ENCODE results near the gene ANKS1A. TPM values are rescaled to one million over a fixed set of nuclear protein-coding genes. Genes with fewer than 3 reads are reported as not detected.
A peak's percentile ranks its signal among the peaks of the same experiment; 100 is the strongest.

The ANKS1A gene
- polyA plus RNA-seq, 3 donors = 1.7 to 8.0 (median 3.1) TPM

- H3K27me3 Mint-ChIP-seq (ENCODE audit: low read depth in 3 of 3) = peaks cover 0 to under 1% (median 0%) of the 10 kb centered on the region in 3 donors
- Histone ChIP-seq H3K27ac (ENCODE audit: low read depth in 1 of 2, low read length in 2 of 2) (no peak overlapping the region), H3K4me2 (replicated peaks; ENCODE audit: extremely low read depth, low read length, poor library complexity, severe bottlenecking) (no peak overlapping the region), H3K36me3 (replicated peaks in 1 of 2; ENCODE audit: control insufficient read depth in 1 of 2, insufficient read depth in 2 of 2, low read length in 2 of 2) (peaks cover 42 to 82% of the 10 kb centered on the region in 2 donors), H3K9me3 (replicated peaks in 1 of 2; ENCODE audit: control insufficient read depth in 1 of 2, insufficient read depth in 1 of 2, low read length in 2 of 2) (no peaks in the 10 kb centered on the region), H3K79me2 (ENCODE audit: insufficient read depth, low read length) (no peaks in the 10 kb centered on the region), H3K4me3 (replicated peaks in 1 of 3; ENCODE audit: low read depth in 2 of 3, low read length in 3 of 3) (no peak overlapping the region), H3K4me1 (ENCODE audit: control insufficient read depth in 1 of 2, insufficient read depth in 2 of 2, low read length in 2 of 2) (no peaks in the 10 kb centered on the region), H3K27me3 (ENCODE audit: control insufficient read depth in 2 of 2, insufficient read depth in 2 of 2, low read length in 2 of 2) (no peaks in the 10 kb centered on the region), H2AFZ (ENCODE audit: insufficient read depth, low read depth, low read length, poor library complexity, severe bottlenecking) (no peak overlapping the region), H3K9ac (ENCODE audit: insufficient read depth, low read length, poor library complexity, severe bottlenecking) (no peak overlapping the region), H4K20me1 (ENCODE audit: insufficient read depth, low read length) (no peaks in the 10 kb centered on the region)
- intact Hi-C loops (cut with micrococcal nuclease) = no loop called here
- H3K4me1 Mint-ChIP-seq = no peaks in the 10 kb centered on the region
- 88% methylated on average over 4 of the region's 4 CpGs for WGBS (ENCODE audit: insufficient coverage)
- H3K27ac Mint-ChIP-seq = peak overlapping the region in 2 of 7 donors; percentile 4 to 55
- H3K4me3 Mint-ChIP-seq = no peak overlapping the region
- peaks cover 57 to 66% of the 10 kb centered on the region in 2 donors for H3K36me3 Mint-ChIP-seq
- no peaks in the 10 kb centered on the region for H3K9me3 Mint-ChIP-seq
- DNase-seq = no peak
- TF ChIP-seq CTCF (IDR thresholded peaks at IDR 0.05) = no peak
Observed at GRCh38 chr6:34864007-34864406, 25.0 kb upstream of the ANKS1A start.

DNA sequence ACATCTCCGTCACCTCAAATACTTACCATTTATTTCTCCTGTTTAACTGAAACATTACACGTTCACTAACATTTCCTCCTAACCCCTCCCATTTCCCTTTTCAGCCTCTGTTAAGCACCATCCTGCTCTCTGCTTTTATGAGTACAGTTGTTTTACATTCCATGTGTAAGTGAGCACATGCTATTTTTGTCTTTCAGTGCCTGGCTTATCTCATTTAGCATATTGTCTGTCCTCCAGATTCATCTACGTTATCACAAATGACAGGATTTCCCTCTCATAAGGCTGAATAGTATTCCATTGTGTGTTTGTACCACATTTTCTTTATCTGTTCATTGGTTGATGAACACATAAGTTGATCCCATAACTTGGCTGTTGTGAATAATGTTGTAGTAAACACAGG, 23.9 kb upstream of the ANKS1A start:
- no peak overlapping the region for H2AFZ ChIP-seq (ENCODE audit: insufficient read depth, low read depth, low read length, poor library complexity, severe bottlenecking)
- intact Hi-C loops (cut with micrococcal nuclease) = no loop called here
- H3K27ac ChIP-seq (ENCODE audit: low read depth in 1 of 2, low read length in 2 of 2) = no peak overlapping the region
- no peaks in the 10 kb centered on the region for H3K27me3 ChIP-seq (ENCODE audit: control insufficient read depth in 2 of 2, insufficient read depth in 2 of 2, low read length in 2 of 2)
- no peaks in the 10 kb centered on the region for H3K4me1 ChIP-seq (ENCODE audit: control insufficient read depth in 1 of 2, insufficient read depth in 2 of 2, low read length in 2 of 2)
- DNase-seq = no peak
- H3K9me3 ChIP-seq (replicated peaks in 1 of 2; ENCODE audit: control insufficient read depth in 1 of 2, insufficient read depth in 1 of 2, low read length in 2 of 2) = no peaks in the 10 kb centered on the region
- no peaks in the 10 kb centered on the region for H3K4me1 Mint-ChIP-seq
- H3K4me3 ChIP-seq (replicated peaks in 1 of 3; ENCODE audit: low read depth in 2 of 3, low read length in 3 of 3) = no peak overlapping the region
- H3K79me2 ChIP-seq (ENCODE audit: insufficient read depth, low read length) = no peaks in the 10 kb centered on the region
- no peak overlapping the region for H3K4me2 ChIP-seq (replicated peaks; ENCODE audit: extremely low read depth, low read length, poor library complexity, severe bottlenecking)
- H3K9me3 Mint-ChIP-seq = no peaks in the 10 kb centered on the region
- H3K36me3 ChIP-seq (replicated peaks in 1 of 2; ENCODE audit: control insufficient read depth in 1 of 2, insufficient read depth in 2 of 2, low read length in 2 of 2) = peaks cover 38 to 82% of the 10 kb centered on the region in 2 donors
- no peak overlapping the region for H3K4me3 Mint-ChIP-seq
- peak overlapping the region in 1 of 7 donors; percentile 30 for H3K27ac Mint-ChIP-seq
- 80% methylated on average over 1 of the region's 3 CpGs for WGBS (ENCODE audit: insufficient coverage)
- H3K27me3 Mint-ChIP-seq (ENCODE audit: low read depth in 3 of 3) = peaks cover 0 to 1% (median 0%) of the 10 kb centered on the region in 3 donors
- no peak for TF ChIP-seq CTCF (IDR thresholded peaks at IDR 0.05)
- H3K36me3 Mint-ChIP-seq = peaks cover 55 to 62% of the 10 kb centered on the region in 2 donors
- no peak overlapping the region for H3K9ac ChIP-seq (ENCODE audit: insufficient read depth, low read length, poor library complexity, severe bottlenecking)
- no peaks in the 10 kb centered on the region for H4K20me1 ChIP-seq (ENCODE audit: insufficient read depth, low read length)

All from CD14-positive monocyte (primary cell).